Upper lobe of right lung (tissue), 1 donor: ENCODE data around the gene CASQ2. TPM values are rescaled to one million over a fixed set of nuclear protein-coding genes. Genes with fewer than 3 reads are reported as not detected.

Experiments used
- ATAC-seq: fragments of 200-7000 bp; cut with Tn5 transposase; one replicate; pipeline ENCODE4 v1.9.1; 2020; ENCODE audit warnings: mild to moderate bottlenecking, moderate library complexity
- DNase-seq: peaks from one replicate; pipeline ENCODE4 v3.0.0-alpha.2; 2020
- H3K27ac ChIP-seq: fragments of 200-600 bp; one replicate; pipeline ENCODE4 v1.8.0; 2022
- H3K27me3 ChIP-seq: fragments of 200-600 bp; one replicate; pipeline ENCODE4 v1.8.0; 2022; ENCODE audit warnings: mild to moderate bottlenecking
- H3K36me3 ChIP-seq: fragments of 200-600 bp; one replicate; pipeline ENCODE4 v1.8.0; 2022
- H3K4me1 ChIP-seq: fragments of 200-600 bp; one replicate; pipeline ENCODE4 v1.8.0; 2022
- H3K4me3 ChIP-seq: fragments of 200-600 bp; one replicate; pipeline ENCODE4 v1.8.0; 2022; ENCODE audit warnings: mild to moderate bottlenecking
- H3K9me3 ChIP-seq: fragments of 200-600 bp; one replicate; pipeline ENCODE4 v1.8.0; 2022
- intact Hi-C: fragments of 100-400 bp; cut with DNase I; formaldehyde crosslinking; loops from one replicate; pipeline ENCODE4 v1.11.0; 2022
- total RNA-seq: library from RNA; stranded (reverse); fragmentation: NEBNext Ultra II Directional; extraction: Animal tissue kit (Norgen Biotek cat#: 25700); gene quantifications from one replicate; pipeline ENCODE4 v1.2.1, GENCODE V29; 2021
- TF ChIP-seq, protein P1 (sequence below): fragments of 200-600 bp; IDR thresholded peaks from one replicate; pipeline ENCODE4 v1.8.0; 2022; ENCODE audit warnings: antibody characterized with exemption
- donor health status: DM: no; HTN: yes; CAD: no; lungs with severe emphysema.

The CASQ2 gene
- total RNA-seq, 1 donor from 2014 or later: 1.3 TPM

DNA sequence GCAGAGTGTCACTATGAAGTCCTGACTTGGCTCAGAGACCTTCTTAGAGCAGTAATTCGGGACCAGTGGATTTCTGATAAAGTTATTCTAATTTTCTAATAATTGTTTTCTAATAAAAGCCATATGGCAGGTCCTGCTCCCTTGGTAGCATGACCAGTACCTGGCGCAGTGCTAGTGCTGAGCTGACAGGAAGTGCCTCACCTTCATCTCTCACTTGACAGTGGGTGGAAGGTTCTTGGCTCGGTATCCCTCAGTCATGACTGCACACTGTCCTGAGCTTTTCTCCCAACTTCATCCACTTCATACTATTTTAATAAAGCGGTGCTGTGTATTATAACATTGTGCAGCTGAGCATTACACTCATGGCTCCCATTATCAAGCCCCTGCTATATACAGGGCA lies 112.6 kb downstream of the CASQ2 start:
- Histone ChIP-seq H3K27ac (no peak overlapping the region), H3K4me3 (no peak overlapping the region), H3K9me3 (no peaks in the 10 kb centered on the region), H3K4me1 (peaks cover 20% of the 10 kb centered on the region), H3K36me3 (peaks cover 5% of the 10 kb centered on the region), H3K27me3 (no peaks in the 10 kb centered on the region)
- ATAC-seq (no peak), DNase-seq (no peak)
- intact Hi-C loops: no loop called here
- TF ChIP-seq, protein P1, sequence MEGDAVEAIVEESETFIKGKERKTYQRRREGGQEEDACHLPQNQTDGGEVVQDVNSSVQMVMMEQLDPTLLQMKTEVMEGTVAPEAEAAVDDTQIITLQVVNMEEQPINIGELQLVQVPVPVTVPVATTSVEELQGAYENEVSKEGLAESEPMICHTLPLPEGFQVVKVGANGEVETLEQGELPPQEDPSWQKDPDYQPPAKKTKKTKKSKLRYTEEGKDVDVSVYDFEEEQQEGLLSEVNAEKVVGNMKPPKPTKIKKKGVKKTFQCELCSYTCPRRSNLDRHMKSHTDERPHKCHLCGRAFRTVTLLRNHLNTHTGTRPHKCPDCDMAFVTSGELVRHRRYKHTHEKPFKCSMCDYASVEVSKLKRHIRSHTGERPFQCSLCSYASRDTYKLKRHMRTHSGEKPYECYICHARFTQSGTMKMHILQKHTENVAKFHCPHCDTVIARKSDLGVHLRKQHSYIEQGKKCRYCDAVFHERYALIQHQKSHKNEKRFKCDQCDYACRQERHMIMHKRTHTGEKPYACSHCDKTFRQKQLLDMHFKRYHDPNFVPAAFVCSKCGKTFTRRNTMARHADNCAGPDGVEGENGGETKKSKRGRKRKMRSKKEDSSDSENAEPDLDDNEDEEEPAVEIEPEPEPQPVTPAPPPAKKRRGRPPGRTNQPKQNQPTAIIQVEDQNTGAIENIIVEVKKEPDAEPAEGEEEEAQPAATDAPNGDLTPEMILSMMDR: no peak

DNA sequence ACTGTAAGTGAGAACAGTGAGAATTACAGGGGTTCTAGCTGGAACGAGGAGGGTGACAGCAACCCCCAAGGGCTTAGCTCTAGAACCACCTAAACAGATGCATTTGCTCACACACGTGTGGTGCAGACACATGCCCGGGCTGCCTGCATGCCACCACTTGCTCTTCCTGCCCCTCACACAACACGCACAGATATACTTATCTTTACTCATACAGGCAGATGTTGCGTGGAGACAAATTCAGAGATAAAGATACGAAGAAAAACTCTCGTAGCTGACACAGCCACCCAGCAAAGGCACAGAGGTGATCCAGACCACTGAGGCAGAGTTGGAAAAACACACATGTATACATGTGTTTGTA lies 113.2 kb downstream of the CASQ2 start:
- H3K36me3 ChIP-seq: no peaks in the 10 kb centered on the region
- ATAC-seq: no peak
- H3K4me1 ChIP-seq: peaks cover 20% of the 10 kb centered on the region
- intact Hi-C loops: no loop called here
- no peak for DNase-seq
- H3K4me3 ChIP-seq: no peak overlapping the region
- TF ChIP-seq, protein P1: no peak
- no peaks in the 10 kb centered on the region for H3K9me3 ChIP-seq
- no peak overlapping the region for H3K27ac ChIP-seq
- H3K27me3 ChIP-seq: no peaks in the 10 kb centered on the region

DNA sequence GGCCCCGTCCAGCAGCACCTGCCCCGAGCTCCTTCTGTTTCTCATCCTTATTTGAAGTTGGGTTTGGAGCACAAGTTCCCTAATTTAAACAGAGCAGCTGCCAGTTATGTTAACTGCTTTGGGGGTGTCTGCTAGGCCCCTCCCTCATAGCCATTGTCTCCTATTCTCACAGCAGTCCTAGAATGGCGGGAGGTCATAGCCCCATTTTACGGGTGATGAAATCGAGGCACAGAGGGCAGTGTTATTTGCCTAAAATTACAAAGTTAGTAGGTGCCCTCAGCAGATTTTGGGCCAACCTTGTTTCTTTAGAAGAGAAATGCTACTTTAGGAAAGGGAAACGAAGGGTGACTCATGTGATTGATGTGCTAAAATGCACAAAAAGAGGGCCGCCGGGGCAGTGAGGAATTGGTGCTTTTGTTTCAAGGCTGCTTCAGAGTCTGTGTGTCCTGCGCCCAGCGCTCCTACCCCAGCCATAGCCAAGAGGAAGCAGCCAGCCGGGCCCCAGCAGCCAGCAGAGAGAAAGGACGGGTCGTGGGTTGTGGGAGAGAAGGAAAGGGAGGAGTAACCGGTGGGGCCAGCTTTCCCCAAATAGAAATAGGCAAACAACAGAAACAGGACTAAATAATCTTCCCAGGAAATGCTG lies 113.7 kb downstream of the CASQ2 start:
- Histone ChIP-seq H3K36me3 (no peaks in the 10 kb centered on the region), H3K9me3 (no peaks in the 10 kb centered on the region), H3K4me3 (no peak overlapping the region), H3K27ac (no peak overlapping the region), H3K4me1 (peaks cover 20% of the 10 kb centered on the region), H3K27me3 (no peaks in the 10 kb centered on the region)
- ATAC-seq (peak; percentile 40), DNase-seq (no peak)
- TF ChIP-seq, protein P1: no peak
- intact Hi-C loops: no loop called here

DNA sequence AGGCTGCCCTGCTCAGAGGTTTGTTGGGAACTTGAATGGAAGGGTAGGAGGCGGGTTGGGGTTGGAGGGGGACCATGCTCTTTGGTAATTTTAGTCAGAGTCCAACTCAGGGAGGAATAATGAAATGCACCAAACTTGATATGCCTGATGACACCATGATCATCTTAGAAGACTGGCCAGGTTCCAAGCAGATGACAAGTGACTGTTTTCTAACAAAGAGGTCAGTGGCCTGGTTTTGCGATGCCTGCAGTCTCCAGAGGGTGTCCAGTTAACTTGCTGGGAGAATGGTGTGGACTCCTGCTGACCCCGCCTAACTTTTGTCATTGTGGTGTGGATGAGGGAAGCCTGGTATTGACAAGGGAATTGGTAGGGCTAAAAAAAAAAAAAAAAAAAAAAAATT lies 114.4 kb downstream of the CASQ2 start:
- H3K27ac ChIP-seq: no peak overlapping the region
- ATAC-seq (no peak), DNase-seq (no peak)
- H3K9me3 ChIP-seq: no peaks in the 10 kb centered on the region
- H3K4me1 ChIP-seq: peaks cover 20% of the 10 kb centered on the region
- intact Hi-C loops: no loop called here
- no peak overlapping the region for H3K4me3 ChIP-seq
- no peaks in the 10 kb centered on the region for H3K27me3 ChIP-seq
- no peaks in the 10 kb centered on the region for H3K36me3 ChIP-seq
- TF ChIP-seq, protein P1: no peak

DNA sequence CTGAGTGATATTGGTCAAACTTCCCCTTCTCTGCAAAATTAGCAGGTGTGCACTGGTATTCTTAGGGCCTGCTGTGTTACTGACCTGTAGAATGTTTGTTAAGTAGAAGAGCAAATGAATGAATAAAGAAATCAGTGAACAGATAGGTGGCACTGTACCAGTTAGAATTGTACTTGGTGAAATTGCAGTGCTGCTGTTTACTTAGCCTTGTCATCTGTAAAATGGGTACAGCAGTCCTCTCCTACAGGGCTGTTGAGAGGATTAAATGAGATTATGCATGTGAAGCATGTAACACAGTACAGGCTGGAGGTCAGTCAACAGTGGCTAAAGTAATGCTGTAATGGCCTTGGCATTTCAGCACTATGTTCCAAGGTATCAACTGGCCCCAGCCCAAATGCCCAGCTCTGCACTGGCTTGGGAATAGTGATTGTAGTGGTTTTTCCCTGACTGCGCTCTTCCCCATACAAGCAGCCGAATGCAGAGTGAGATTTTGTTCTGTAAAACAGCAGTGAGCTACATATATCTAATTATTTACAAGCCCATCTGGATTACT lies 116.2 kb downstream of the CASQ2 start:
- Histone ChIP-seq H3K27ac (no peak overlapping the region), H3K4me1 (peaks cover 20% of the 10 kb centered on the region), H3K9me3 (no peaks in the 10 kb centered on the region), H3K4me3 (no peak overlapping the region), H3K36me3 (no peaks in the 10 kb centered on the region), H3K27me3 (no peaks in the 10 kb centered on the region)
- ATAC-seq: no peak
- TF ChIP-seq, protein P1: no peak
- intact Hi-C loops: no loop called here
- DNase-seq: no peak

DNA sequence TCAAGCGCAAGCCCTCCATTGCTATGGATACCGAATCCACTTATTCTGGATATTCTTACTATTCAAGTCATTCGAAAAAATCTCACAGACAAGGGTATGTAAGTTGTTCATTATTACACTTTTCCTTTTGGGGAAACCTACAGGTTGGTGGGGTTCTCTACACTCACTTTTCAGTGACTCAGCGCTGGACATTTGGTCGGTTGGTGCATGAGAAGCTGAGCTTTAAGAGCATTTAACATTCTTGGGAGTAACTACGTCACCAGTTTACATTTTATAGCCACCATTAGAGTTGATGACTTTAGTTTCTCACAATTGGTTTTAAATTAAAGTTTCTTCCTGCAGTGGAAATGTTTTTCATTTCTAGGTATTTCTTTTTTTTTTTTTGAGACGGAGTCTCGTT lies 117.1 kb downstream of the CASQ2 start:
- no peak for DNase-seq
- Histone ChIP-seq H3K36me3 (no peaks in the 10 kb centered on the region), H3K27me3 (no peaks in the 10 kb centered on the region), H3K27ac (no peak overlapping the region), H3K9me3 (no peaks in the 10 kb centered on the region), H3K4me3 (no peak overlapping the region), H3K4me1 (peaks cover 20% of the 10 kb centered on the region)
- no peak for ATAC-seq
- TF ChIP-seq, protein P1: no peak
- intact Hi-C loops: no loop called here
